ENCODE measurements around the gene KNTC1. TPM values are rescaled to one million over a fixed set of nuclear protein-coding genes. Genes with fewer than 3 reads are reported as not detected.

KNTC1 gene
- total and polyA plus RNA-seq, 3 donors from 2014 or later, result 46.1 to 118 (median 79.8) TPM

DNA sequence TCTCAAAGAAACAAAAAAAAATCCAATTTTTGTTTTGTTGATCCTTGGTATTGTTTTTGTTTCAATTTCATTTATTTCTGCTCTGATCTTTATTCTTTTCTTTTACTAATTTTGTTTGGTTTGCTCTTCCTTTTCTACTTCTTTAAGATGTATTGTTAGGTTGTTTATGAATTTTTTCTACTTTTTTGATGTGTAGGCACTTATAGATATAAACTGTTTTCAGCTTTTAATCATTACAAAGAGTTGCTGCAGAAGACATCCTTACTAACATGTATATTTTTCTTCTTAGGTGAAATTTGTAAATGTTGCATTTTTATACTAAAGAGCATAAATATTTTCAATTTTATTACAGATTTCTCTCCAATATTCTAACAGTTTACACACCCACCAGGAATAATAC lies 69.8 kb downstream of the KNTC1 start:
- H3K4me1 ChIP-seq, result no peaks in the 10 kb centered on the region
- H3K27ac ChIP-seq, result no peak overlapping the region
- intact Hi-C loops (cut with DNase I; ENCODE audit: low total_unique reads), result no loop called here
- no peaks in the 10 kb centered on the region for H3K27me3 ChIP-seq
- TF ChIP-seq, protein P1, sequence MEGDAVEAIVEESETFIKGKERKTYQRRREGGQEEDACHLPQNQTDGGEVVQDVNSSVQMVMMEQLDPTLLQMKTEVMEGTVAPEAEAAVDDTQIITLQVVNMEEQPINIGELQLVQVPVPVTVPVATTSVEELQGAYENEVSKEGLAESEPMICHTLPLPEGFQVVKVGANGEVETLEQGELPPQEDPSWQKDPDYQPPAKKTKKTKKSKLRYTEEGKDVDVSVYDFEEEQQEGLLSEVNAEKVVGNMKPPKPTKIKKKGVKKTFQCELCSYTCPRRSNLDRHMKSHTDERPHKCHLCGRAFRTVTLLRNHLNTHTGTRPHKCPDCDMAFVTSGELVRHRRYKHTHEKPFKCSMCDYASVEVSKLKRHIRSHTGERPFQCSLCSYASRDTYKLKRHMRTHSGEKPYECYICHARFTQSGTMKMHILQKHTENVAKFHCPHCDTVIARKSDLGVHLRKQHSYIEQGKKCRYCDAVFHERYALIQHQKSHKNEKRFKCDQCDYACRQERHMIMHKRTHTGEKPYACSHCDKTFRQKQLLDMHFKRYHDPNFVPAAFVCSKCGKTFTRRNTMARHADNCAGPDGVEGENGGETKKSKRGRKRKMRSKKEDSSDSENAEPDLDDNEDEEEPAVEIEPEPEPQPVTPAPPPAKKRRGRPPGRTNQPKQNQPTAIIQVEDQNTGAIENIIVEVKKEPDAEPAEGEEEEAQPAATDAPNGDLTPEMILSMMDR (IDR thresholded peaks at IDR 0.05), result no peak
- no peaks in the 10 kb centered on the region for H3K36me3 ChIP-seq (ENCODE audit: low read depth, missing control alignments)
- H3K9me3 ChIP-seq, result no peaks in the 10 kb centered on the region
- no peak for DNase-seq
- H3K4me3 ChIP-seq, result no peak overlapping the region

DNA sequence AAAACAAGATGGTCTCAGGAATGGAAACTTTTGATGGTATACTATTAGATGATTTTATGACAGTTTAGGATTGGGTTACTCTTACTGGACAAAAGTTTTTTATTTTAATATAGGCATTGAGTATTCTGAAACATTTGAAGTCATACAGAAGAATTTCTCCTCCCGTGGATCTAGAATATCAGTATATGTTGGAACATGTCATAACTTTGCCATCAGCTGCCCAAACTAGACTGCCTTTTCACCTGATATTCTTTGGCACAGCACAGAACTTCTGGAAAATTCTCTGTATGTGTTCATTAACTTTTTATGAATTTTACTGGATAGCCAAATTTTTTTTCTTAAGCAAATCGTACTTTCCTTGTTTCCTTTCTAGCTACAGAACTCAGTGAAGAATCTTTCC lies 75.4 kb downstream of the KNTC1 start:
- Histone ChIP-seq H3K4me1 (no peaks in the 10 kb centered on the region), H3K9me3 (no peaks in the 10 kb centered on the region), H3K36me3 (ENCODE audit: low read depth, missing control alignments) (no peaks in the 10 kb centered on the region), H3K27me3 (no peaks in the 10 kb centered on the region), H3K4me3 (no peak overlapping the region), H3K27ac (no peak overlapping the region)
- WGBS, 2 donors, result 96 to 98% methylated on average over 2 of the region's 2 CpGs
- no peak for DNase-seq
- TF ChIP-seq, protein P1 (IDR thresholded peaks at IDR 0.05), result no peak
- no peak for TF ChIP-seq POLR2A (IDR thresholded peaks at IDR 0.05)
- intact Hi-C loops (cut with DNase I; ENCODE audit: low total_unique reads), result no loop called here

DNA sequence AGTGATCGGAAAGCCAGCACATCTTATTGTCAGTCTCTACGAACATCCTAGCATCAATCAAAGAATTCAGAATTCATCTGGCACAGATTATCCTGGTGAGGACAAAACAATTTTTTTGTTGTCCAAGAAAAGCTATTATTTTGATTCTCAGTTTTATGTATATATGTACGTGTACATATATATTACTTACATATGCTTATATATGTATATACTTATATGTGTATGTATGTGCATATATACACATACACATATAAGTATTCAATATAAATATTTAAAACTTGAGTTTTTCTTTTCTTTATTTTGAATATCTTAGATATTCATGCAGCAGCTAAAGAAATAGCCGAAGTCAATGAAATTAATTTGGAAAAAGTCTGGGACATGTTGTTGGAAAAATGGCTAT lies 77.9 kb downstream of the KNTC1 start:
- DNase-seq, result no peak
- no peaks in the 10 kb centered on the region for H3K27me3 ChIP-seq
- H3K4me3 ChIP-seq, result no peak overlapping the region
- intact Hi-C loops (cut with DNase I; ENCODE audit: low total_unique reads), result no loop called here
- no peak overlapping the region for H3K27ac ChIP-seq
- 95 to 97% methylated on average over 4 of the region's 4 CpGs for WGBS, 2 donors
- no peaks in the 10 kb centered on the region for H3K36me3 ChIP-seq (ENCODE audit: low read depth, missing control alignments)
- no peaks in the 10 kb centered on the region for H3K4me1 ChIP-seq
- TF ChIP-seq POLR2A (IDR thresholded peaks at IDR 0.05), result no peak
- no peaks in the 10 kb centered on the region for H3K9me3 ChIP-seq

DNA sequence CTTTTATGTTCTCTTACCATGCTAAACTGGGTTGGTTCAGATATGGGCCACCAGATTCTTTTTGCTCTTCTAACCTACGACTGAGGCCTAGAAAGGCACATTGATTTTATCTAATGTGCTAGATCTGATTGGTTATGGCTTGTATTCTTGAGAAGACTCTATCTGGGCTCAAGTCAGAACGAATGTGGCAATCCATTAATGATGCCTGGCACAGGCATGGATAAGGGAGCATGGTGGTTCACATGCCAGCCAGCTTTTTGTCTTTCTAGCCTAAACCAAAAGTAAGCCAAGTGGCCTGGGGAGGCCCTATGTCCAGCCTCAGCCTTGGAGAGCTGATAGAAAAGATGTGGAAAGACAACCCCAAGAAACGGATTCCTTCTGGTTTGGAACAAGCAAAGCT lies 82.7 kb downstream of the KNTC1 start:
- WGBS, 2 donors, result 78 to 83% methylated on average over 3 of the region's 3 CpGs
- Histone ChIP-seq H3K36me3 (ENCODE audit: low read depth, missing control alignments) (no peaks in the 10 kb centered on the region), H3K27me3 (no peaks in the 10 kb centered on the region), H3K9me3 (no peaks in the 10 kb centered on the region), H3K4me1 (no peaks in the 10 kb centered on the region), H3K4me3 (no peak overlapping the region), H3K27ac (no peak overlapping the region)
- no peak for TF ChIP-seq POLR2A (IDR thresholded peaks at IDR 0.05)
- TF ChIP-seq, protein P1 (IDR thresholded peaks at IDR 0.05), result no peak
- DNase-seq, result no peak
- intact Hi-C loops (cut with DNase I; ENCODE audit: low total_unique reads), result no loop called here

DNA sequence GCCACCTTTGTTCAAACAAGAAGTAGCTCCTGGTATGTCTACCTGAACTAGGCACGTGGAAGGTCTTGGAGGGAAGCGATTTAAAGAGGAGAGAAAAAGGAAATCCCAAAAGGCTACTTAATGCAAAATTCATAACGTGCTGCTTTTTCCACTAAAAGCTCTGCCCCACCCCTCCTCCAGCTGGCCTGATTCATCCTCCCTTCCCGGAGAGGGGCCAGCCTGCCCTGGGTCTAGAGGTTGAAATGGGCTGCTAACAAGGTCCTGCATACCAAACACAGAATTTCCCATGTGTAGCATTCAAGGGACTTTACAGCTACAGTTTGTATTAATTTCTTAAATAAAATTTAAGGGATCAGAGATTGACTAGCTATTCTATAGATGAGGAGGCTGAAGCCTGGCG lies 83.2 kb downstream of the KNTC1 start:
- WGBS, 2 donors, result 79 to 84% methylated on average over 5 of the region's 5 CpGs
- no peak for TF ChIP-seq POLR2A (IDR thresholded peaks at IDR 0.05)
- H3K9me3 ChIP-seq, result no peaks in the 10 kb centered on the region
- H3K36me3 ChIP-seq (ENCODE audit: low read depth, missing control alignments), result no peaks in the 10 kb centered on the region
- no peaks in the 10 kb centered on the region for H3K27me3 ChIP-seq
- no peak overlapping the region for H3K27ac ChIP-seq
- H3K4me3 ChIP-seq, result no peak overlapping the region
- intact Hi-C loops (cut with DNase I; ENCODE audit: low total_unique reads), result no loop called here
- no peaks in the 10 kb centered on the region for H3K4me1 ChIP-seq
- DNase-seq, result no peak

DNA sequence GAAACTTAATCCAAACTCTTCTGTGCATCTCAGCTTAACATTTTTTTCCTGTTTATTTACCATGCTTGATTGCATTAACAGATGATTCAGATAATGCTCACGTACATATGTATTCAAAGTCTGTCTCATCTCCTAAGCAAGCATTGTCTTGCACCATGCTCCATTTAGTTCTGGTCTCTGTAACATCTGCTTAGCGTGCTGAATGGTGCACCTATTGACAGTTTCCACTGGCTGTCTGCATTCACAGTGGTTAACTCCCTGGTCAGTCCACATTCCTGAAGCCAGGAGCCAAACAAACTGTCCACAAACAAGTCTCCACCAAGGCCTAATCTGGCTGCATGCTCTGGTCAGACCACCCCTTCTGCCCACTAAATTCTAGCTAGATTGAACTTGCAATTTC lies 83.9 kb downstream of the KNTC1 start:
- H3K9me3 ChIP-seq, result no peaks in the 10 kb centered on the region
- H3K4me3 ChIP-seq, result no peak overlapping the region
- H3K27ac ChIP-seq, result no peak overlapping the region
- WGBS, 2 donors, result 80 to 89% methylated on average over 2 of the region's 2 CpGs
- intact Hi-C loops (cut with DNase I; ENCODE audit: low total_unique reads), result no loop called here
- DNase-seq, result no peak
- H3K4me1 ChIP-seq, result no peaks in the 10 kb centered on the region
- H3K27me3 ChIP-seq, result no peaks in the 10 kb centered on the region
- no peak for TF ChIP-seq POLR2A (IDR thresholded peaks at IDR 0.05)
- TF ChIP-seq, protein P1 (IDR thresholded peaks at IDR 0.05), result no peak
- H3K36me3 ChIP-seq (ENCODE audit: low read depth, missing control alignments), result no peaks in the 10 kb centered on the region
